OCI-LY7 (cell line): ENCODE measurements around the gene SNN.

Source experiments
- EZH2phosphoT487 ChIP-seq: fragments of 200-600 bp; sonication (generic); IDR thresholded peaks from 2 replicates; pipeline ENCODE4 v1.6.1; 2018; ENCODE audit warnings: low read depth, borderline replicate concordance, mild to moderate bottlenecking, mixed run types, antibody characterized with exemption, low read length, moderate library complexity, mixed read lengths
- TF ChIP-seq, protein P1 (sequence below): fragments of 200-600 bp; sonication (generic); conservative IDR thresholded peaks from 2 replicates; pipeline ENCODE4 v1.5.1; 2014; ENCODE audit warnings: mild to moderate bottlenecking, antibody characterized with exemption, low read length, moderate library complexity, mixed read lengths

DNA sequence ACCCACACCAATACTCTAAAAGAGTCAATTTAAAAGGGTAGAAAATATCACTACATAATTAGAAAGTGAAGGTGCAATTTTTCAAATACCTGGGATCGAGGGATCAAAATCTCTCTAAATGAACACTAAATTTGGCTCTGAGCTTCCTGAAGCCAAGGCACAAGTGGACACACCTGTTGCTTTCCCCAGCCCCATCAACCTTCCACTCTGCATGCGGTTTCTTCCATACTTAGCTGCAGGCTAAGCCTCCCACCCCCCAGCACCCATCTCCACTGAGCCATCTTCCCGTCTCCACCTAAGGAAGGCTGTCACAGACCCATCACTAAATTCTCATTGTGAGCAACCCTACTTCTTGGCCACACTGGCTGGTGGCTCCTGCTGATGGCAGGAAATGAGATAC is 43.9 kb downstream of the SNN start:
- TF ChIP-seq, protein P1, sequence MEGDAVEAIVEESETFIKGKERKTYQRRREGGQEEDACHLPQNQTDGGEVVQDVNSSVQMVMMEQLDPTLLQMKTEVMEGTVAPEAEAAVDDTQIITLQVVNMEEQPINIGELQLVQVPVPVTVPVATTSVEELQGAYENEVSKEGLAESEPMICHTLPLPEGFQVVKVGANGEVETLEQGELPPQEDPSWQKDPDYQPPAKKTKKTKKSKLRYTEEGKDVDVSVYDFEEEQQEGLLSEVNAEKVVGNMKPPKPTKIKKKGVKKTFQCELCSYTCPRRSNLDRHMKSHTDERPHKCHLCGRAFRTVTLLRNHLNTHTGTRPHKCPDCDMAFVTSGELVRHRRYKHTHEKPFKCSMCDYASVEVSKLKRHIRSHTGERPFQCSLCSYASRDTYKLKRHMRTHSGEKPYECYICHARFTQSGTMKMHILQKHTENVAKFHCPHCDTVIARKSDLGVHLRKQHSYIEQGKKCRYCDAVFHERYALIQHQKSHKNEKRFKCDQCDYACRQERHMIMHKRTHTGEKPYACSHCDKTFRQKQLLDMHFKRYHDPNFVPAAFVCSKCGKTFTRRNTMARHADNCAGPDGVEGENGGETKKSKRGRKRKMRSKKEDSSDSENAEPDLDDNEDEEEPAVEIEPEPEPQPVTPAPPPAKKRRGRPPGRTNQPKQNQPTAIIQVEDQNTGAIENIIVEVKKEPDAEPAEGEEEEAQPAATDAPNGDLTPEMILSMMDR = no peak
- TF ChIP-seq EZH2phosphoT487 = no peak
